HG03432 (cell line): Measurements from ENCODE around the gene EGFL8.
"Not testable (repeated sequence)": the region's sequence is repeated elsewhere in the genome, so short reads cannot be mapped to it uniquely, and the experiment has no call there.

Experiments
- ATAC-seq: cut with Tn5 transposase; IDR thresholded peaks from one replicate; pipeline ENCODE4 v1.9.1; 2021; ENCODE audit warnings: mild to moderate bottlenecking, moderate library complexity; ENCODE audit not compliant: unreplicated experiment

Gene EGFL8

GRCh38 chr6:32182555-32182981, 18.2 kb downstream of the EGFL8 start:
- no peak for ATAC-seq

- ATAC-seq: no peak
Measured at GRCh38 chr6:32183030-32183429, 18.6 kb downstream of the EGFL8 start.

DNA sequence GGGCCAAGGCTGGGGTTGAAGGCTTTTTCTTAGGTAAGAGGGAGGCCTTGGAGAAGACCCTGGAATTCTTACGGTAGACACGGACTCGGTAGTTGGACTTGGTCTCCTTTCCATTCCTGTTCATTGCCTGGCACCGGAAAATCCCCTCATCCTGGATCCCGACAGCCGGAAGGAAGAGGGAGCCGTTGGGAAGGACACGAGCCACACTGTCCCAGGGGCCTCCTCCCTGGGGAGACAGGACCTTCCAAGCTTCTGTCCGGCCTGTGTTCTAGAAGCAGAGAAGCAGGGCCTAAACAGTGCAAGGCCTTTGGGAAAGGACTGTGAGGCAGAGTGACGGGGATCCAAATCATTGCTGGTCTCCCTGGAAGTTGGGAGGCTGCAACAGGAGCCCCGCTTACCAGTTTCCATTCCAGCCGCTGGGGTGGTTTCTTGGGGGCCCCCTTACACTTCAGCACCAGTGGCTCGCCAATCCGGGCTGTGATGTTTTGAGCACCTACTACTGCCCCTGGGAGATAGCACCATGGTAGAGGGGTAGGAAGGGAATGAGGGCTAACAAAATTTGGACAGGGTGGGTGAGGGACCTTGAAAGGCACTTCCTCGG, 19.2 kb downstream of the EGFL8 start:
- ATAC-seq: no peak

- no peak for ATAC-seq
Measured at GRCh38 chr6:32184084-32184640, 19.8 kb downstream of the EGFL8 start, which contains the start of gene AGER. Gene AGER, minus strand, starts transcription at chr6:32184253. Its CDS starts 31 bp downstream, at chr6:32184222.

DNA sequence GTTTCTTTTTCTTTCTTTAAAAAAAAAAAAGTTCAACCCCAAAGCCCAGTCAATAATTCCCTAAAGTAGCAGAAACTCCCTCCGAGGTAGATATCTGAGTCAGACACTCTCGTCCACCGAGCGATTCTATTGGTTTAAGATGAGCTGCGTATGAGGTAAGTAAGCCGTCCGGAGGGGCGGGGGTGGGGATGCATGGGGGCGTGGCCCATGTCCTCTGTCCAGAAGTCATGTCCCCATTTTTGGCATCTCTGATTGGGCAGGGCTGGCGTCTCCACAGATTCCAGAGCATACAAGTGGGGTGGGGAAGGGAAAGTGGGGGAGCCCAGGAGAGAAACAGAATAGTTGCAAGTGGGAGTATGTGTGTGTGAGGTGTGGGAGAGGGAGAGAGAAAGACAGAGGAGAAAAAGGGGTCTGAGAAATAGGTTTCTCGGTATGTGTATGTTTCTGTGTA, 21.3 kb downstream of the EGFL8 start:
- ATAC-seq: not testable (repeated sequence)

DNA sequence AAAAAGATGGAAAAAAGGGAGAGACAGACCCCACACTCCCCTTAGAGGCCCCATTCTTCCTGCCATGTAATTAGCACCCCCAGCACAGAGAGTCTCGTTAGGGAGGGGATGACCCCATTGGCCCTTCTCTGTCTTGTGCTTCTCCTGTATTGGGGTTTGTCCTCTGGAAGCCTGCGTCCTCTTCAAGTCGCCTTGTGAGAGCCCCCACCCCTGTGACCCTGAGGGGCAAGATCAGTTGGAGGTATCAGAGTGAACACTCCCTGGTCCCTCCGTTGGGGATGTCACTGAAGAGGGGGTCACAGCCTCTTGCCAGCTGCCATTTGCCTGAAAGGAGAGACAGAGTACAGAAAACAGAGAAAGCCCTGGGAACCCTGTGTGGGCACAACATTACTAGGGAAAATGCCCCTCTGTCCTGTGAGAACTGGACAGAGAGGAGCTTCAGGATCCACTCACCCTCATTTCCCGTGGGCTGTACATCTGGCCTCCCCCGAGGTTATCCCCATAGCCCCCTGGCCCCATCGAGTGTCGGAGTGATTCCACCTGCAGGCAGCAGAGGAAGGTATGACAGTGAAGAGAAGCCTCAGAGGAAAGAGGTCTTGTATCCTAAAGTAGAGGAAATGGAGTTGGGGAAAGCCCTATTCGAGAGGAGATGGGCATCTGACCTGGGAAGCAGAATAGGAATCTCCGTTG, 21.9 kb downstream of the EGFL8 start:
- ATAC-seq: not testable (repeated sequence)

- no peak for ATAC-seq
Measured at GRCh38 chr6:32187009-32187709, 22.8 kb downstream of the EGFL8 start.

GRCh38 chr6:32187725-32188380, 23.5 kb downstream of the EGFL8 start:
- not testable (repeated sequence) for ATAC-seq

DNA sequence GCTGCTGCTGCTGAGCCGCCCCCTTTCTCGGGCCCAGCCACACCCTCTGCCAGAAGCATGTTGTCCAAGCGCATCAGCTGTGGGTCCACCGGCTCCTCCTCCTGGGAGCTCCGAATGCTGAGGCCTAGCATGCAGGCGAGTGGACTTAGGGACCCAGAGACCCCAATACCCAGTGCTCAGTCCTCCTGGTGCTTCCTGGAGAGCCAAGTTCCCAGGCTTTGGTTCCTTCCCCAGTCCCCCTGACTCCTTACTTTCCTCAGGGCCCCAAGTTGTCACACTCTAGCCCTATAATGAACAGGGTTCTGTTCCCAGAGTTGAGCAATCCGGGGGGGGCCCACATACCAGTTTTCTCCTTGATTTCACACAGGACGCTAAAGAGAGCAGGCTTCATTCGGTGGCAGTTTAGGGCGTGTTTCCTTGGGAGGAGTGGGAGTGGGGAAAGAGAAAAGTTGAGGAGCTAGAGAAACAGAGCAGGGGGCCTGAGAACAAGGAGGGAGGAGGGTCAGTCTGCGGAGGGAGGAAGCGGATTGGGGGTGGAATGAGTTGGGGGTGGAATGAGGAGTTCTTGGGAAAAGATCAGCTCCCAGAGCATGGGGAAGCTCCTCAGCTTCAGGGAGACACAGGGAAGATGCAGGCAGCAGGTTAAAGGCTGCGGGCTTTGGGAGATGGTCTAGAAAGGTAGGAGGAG, 24.1 kb downstream of the EGFL8 start:
- no peak for ATAC-seq

GRCh38 chr6:32189069-32189741, 24.8 kb downstream of the EGFL8 start:
- ATAC-seq: no peak

DNA sequence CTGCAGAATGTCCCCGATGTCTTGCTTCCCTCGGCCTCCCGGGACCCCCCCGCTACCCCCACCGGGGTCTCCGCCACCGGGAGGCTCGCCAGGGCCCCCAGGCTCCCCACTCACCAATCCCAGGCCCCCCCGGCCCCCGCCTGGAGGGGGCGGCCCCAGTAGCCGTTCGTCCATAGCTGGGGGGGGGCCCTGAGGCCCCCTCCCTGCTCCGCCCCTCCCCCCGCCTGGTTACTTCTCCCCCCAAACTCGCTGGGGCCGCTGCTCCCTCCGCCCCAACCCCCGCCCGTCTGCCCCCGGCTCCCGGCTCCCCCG, 25.3 kb downstream of the EGFL8 start:
- ATAC-seq: no peak

GRCh38 chr6:32190054-32190851, 25.9 kb downstream of the EGFL8 start, which contains the start of gene PBX2:
Gene PBX2, minus strand, starts transcription at chr6:32190202. Its CDS starts 287 bp downstream, at chr6:32189915.
- peak; percentile 68 for ATAC-seq

DNA sequence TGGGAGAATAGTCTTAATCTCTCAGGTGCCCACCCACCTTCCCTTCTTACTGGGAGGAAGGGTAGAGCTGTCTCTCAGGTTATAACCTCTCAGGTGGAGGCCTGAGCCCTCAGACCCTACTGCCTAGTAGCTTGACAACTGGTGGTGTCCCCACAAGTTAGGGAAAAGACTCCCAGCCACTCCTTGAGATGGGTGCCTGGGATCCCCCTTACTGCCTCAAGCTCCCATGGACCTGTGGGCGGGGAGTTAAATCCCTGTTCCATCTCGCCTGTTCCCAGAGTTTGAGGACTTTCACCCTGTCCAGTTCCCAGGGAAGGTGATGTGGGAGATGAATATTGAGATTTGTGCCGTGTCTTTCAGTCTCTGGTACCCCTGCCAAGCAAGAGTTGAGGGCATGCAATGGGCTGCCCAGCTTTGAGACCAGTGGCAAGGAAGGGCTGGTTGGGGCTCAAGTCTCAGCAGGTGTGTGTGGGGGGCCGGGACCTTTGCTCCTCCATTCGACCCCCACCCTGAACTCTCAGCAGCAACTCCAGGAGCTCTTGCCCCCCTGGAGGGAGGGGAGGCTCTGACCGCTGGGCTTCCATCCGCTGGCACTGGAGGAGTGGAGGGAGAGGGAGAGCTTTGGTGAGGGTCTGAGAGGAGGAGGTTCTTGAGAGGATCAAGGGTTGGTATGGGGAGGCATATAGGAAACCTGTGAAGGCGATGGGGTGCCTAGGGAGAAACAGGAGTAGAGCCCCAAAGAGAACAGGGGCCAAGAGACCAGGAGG, 26.7 kb downstream of the EGFL8 start:
- ATAC-seq: no peak

GRCh38 chr6:32191696-32192607, 27.6 kb downstream of the EGFL8 start:
- no peak for ATAC-seq

DNA sequence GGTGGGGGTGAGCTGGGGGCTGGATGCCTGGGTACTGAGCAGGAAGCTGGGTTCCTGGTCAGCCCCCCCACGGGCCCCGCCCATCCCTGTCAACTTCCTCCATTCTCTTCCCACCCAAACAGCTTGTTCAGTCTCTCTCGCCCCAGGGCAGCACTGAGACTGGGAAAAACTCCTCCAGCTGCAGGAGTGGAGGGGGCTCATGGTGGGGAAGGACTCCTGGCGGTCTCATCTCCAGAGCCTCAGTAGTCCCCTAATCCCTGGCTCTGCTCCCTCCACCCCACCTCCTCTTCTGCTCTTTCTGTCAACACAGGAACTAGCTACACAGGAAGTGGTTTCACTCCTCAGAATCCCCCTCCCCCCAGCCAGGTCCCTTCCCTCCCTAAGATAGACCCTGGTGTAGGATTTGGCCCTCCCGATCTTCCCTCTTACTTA, 28.2 kb downstream of the EGFL8 start, which contains the start of gene GPSM3:
Gene GPSM3, minus strand, starts transcription at position 36 of the 432 bp plus-strand sequence. CDS start 130 bp downstream, outside the sequence.
- ATAC-seq: no peak

DNA sequence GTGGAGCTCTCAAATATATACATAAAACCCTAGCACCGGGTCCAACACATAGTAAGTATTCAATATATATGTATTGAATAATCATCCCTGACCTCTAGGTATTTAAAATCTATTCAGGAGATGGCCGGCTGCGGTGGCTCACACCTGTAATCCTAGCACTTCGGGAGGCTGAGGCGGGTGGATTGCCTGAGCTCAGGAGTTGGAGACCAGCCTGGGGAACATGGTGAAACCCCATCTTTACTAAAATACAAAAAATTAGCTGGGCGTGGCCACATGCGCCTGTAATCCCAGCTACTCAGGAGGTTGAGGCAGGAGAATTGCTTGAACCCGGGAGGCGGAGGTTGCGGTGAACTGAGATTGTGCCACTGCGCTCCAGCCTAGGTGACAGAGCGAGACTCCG, 28.7 kb downstream of the EGFL8 start:
- ATAC-seq: not testable (repeated sequence)

- no peak for ATAC-seq
Measured at GRCh38 chr6:32194388-32194787, 30.0 kb downstream of the EGFL8 start.
